GM12878 (cell line): Measurements from ENCODE around the gene LHFPL4. TPM values are rescaled to one million over a fixed set of nuclear protein-coding genes. Genes with fewer than 3 reads are reported as not detected.

Source experiments
- ATAC-seq: fragments of 200-7000 bp; cut with Tn5 transposase; 3 replicates; pipeline ENCODE4 v1.9.1; 2020; ENCODE audit warnings: mild to moderate bottlenecking, moderate library complexity
- BruUV-seq: library from RNA; stranded (reverse); fragments of 400-500 nt; replicated peaks from 2 replicates; lab custom pipeline; 2021; lab: Mats Ljungman, UMichigan
- CTCF ChIA-PET: fragments of 300-600 bp; sonication (Branson Sonifier 250); formaldehyde crosslinking; extraction: SDS; loops from one replicate; lab custom pipeline; 2021; ENCODE audit warnings: inconsistent platforms; lab: Yijun Ruan, JAX
- POLR2A ChIA-PET: fragments of 350-600 bp; formaldehyde crosslinking; extraction: SDS; loops from one replicate; lab custom pipeline; 2021; ENCODE audit warnings: inconsistent platforms; lab: Charles Lee
- RAD21 ChIA-PET: fragments of 300-600 bp; sonication (Branson Sonifier 250); formaldehyde crosslinking; loops from one replicate; lab custom pipeline; 2023; ENCODE audit warnings: antibody characterized with exemption; ENCODE audit not compliant: unreplicated experiment; lab: Charles Lee
- SMC1A ChIA-PET: fragments of 300-600 bp; sonication (Branson Sonifier 250); formaldehyde crosslinking; loops from one replicate; lab custom pipeline; 2023; ENCODE audit not compliant: unreplicated experiment, uncharacterized antibody; lab: Charles Lee
- DNase-seq: peaks from one replicate; pipeline ENCODE4 v3.0.0-alpha.2; 2011; ENCODE audit warnings: low read depth, low spot score
- FAIRE-seq: peaks from 3 replicates; lab custom pipeline; 2011; peaks lifted over from hg19 to GRCh38; lab: Jason Lieb, UNC
- H2AFZ ChIP-seq: 2 replicates; pipeline ENCODE4 v1.6.0; 2011; ENCODE audit warnings: low read depth, low read length, control low read depth; ENCODE audit not compliant: control insufficient read depth
- H3K27ac ChIP-seq: 2 replicates; pipeline ENCODE4 v1.5.1; 2011; ENCODE audit warnings: control low read depth; ENCODE audit not compliant: control insufficient read depth, insufficient read depth
- H3K27me3 ChIP-seq, 2 experiments: replicated peaks in 1 of 2; 2 replicates each; pipeline versions ENCODE4 v1.6.0 to v1.6.1; 2011; ENCODE audit warnings: low read length in 1 of 2; ENCODE audit not compliant: control insufficient read depth in 2 of 2, insufficient read depth in 2 of 2
- H3K36me3 ChIP-seq, 2 experiments: 2 replicates each; pipeline ENCODE4 v1.5.1; 2011; ENCODE audit warnings: low read length in 1 of 2; ENCODE audit not compliant: control insufficient read depth in 2 of 2, insufficient read depth in 2 of 2
- H3K4me1 ChIP-seq: 2 replicates; pipeline ENCODE4 v1.6.1; 2011; ENCODE audit warnings: mild to moderate bottlenecking, low read length, moderate library complexity, mixed read lengths; ENCODE audit not compliant: control insufficient read depth, insufficient read depth
- H3K4me2 ChIP-seq: 2 replicates; pipeline ENCODE4 v1.6.0; 2011; ENCODE audit warnings: control low read depth; ENCODE audit not compliant: control insufficient read depth, insufficient read depth
- H3K4me3 ChIP-seq: fragments of 200-600 bp; sonication (generic); 2 replicates; pipeline ENCODE4 v1.5.1; 2016
- H3K79me2 ChIP-seq: 2 replicates; pipeline ENCODE4 v1.6.0; 2011; ENCODE audit warnings: low read length; ENCODE audit not compliant: control insufficient read depth, insufficient read depth
- H3K9ac ChIP-seq: 2 replicates; pipeline ENCODE4 v1.8.0; 2011; ENCODE audit warnings: low read length, control low read depth, mixed read lengths; ENCODE audit not compliant: control insufficient read depth, insufficient read depth
- H3K9me3 ChIP-seq: replicated peaks from 3 replicates; pipeline ENCODE4 v1.5.1; 2011; ENCODE audit warnings: mild to moderate bottlenecking, low read length; ENCODE audit not compliant: control insufficient read depth, insufficient read depth
- H4K20me1 ChIP-seq: 2 replicates; pipeline ENCODE4 v1.6.0; 2011; ENCODE audit not compliant: control insufficient read depth, insufficient read depth
- BMI1 ChIP-seq: fragments of 450-650 bp; IDR thresholded peaks from 2 replicates; pipeline ENCODE4 v1.6.1; 2016; ENCODE audit warnings: mild to moderate bottlenecking, moderate library complexity, borderline replicate concordance
- CEBPB ChIP-seq, 2 experiments: fragments of 150-350 bp in 1 of 2; IDR thresholded peaks; 2 replicates each; pipeline ENCODE4 v1.6.1; 2012 to 2014; ENCODE audit warnings: low read depth in 2 of 2, low read length in 2 of 2, borderline replicate concordance in 1 of 2, inconsistent platforms in 1 of 2
- ETV6 ChIP-seq, 2 experiments: fragments of 450-650 bp in 1 of 2; IDR thresholded peaks in 1 of 2; conservative IDR thresholded peaks in 1 of 2; 2 replicates each; pipeline ENCODE4 v1.6.1; 2014; ENCODE audit warnings: antibody characterized with exemption in 1 of 2, borderline replicate concordance in 1 of 2, low read depth in 1 of 2, mild to moderate bottlenecking in 1 of 2, moderate library complexity in 1 of 2
- JUNB ChIP-seq: IDR thresholded peaks from 2 replicates; pipeline ENCODE4 v1.6.1; 2016; ENCODE audit warnings: antibody characterized with exemption, mild to moderate bottlenecking
- KAT2A ChIP-seq: conservative IDR thresholded peaks from 2 replicates; pipeline ENCODE4 v1.6.1; 2011; ENCODE audit warnings: low read depth, low read length; ENCODE audit not compliant: control insufficient read depth
- MEF2B ChIP-seq: fragments of 450-650 bp; IDR thresholded peaks from 2 replicates; pipeline ENCODE4 v1.6.1; 2018; ENCODE audit warnings: mild to moderate bottlenecking, moderate library complexity; ENCODE audit not compliant: partially characterized antibody, poor library complexity, severe bottlenecking
- POU2F2 ChIP-seq: IDR thresholded peaks from 3 replicates; pipeline ENCODE4 v1.6.1; 2011; ENCODE audit warnings: low read depth, mild to moderate bottlenecking, low read length, borderline replicate concordance
- REST ChIP-seq: IDR thresholded peaks from 2 replicates; pipeline ENCODE4 v1.6.1; 2012; ENCODE audit warnings: mild to moderate bottlenecking, low read depth, low read length
- RUNX3 ChIP-seq: IDR thresholded peaks from 2 replicates; pipeline ENCODE4 v1.6.1; 2012; ENCODE audit warnings: low read length, inconsistent platforms
- YY1 ChIP-seq: IDR thresholded peaks from 2 replicates; pipeline ENCODE4 v1.6.1; 2011; ENCODE audit warnings: low read depth, mild to moderate bottlenecking, low read length
- ZNF384 ChIP-seq: IDR thresholded peaks from 2 replicates; pipeline ENCODE4 v1.6.1; 2012; ENCODE audit warnings: low read depth, mild to moderate bottlenecking, low read length, improper control_type of control experiment, borderline replicate concordance
- ZSCAN29 ChIP-seq: fragments of 450-650 bp; IDR thresholded peaks from 2 replicates; pipeline ENCODE4 v1.6.1; 2017; ENCODE audit warnings: mild to moderate bottlenecking, moderate library complexity
- WGBS: methylation state at CpG from one replicate; pipeline ENCODE4 v1.1.6; 2016; ENCODE audit warnings: low lambda C conversion rate; ENCODE audit not compliant: insufficient replicate concordance, insufficient coverage; ENCODE audit errors: missing lambda C conversion rate; 5-methylcytosine and 5-hydroxymethylcytosine counted together
- in situ Hi-C: fragments of 300-500 bp; cut with MboI; formaldehyde crosslinking; loops from 9 replicates; pipeline ENCODE4 v1.14.3; 2018; ENCODE audit warnings: mixed read lengths
- intact Hi-C: fragments of 100-400 bp; cut with micrococcal nuclease; formaldehyde crosslinking; loops from one replicate; pipeline ENCODE4 v1.14.2; 2022; ENCODE audit not compliant: unreplicated experiment
- polyA plus RNA-seq, 11 experiments: library from polyadenylated mRNA; depleted of rRNA in 4 of 11; unstranded in 6 of 11; stranded (reverse) in 5 of 11; fragments of >200 nt; fragmentation: Nextera tagmentation in 4 of 11; fragmentation: Illumina TruSeq in 1 of 11; extraction: Ambion mirVana in 4 of 11; extraction: Trizol in 1 of 11; gene quantifications; 1 replicate in 1 of 11; 2 replicates in 10 of 11; pipeline versions ENCODE4 v1.2.1 to v1.2.3, GENCODE V29; 2011 to 2016; ENCODE audit warnings: inconsistent platforms in 2 of 11, missing spikeins in 2 of 11, low read depth in 1 of 11
- total RNA-seq, 4 experiments: library from RNA; depleted of rRNA in 3 of 4; stranded (reverse); fragments of >200 nt in 3 of 4; fragmentation: Illumina TruSeq in 1 of 4; extraction: Trizol in 1 of 4; gene quantifications; 2 replicates each; pipeline versions ENCODE4 v1.2.1 to v1.2.3, GENCODE V29; 2013 to 2021
- TF ChIP-seq, protein P1 (sequence below): IDR thresholded peaks from 2 replicates; pipeline ENCODE4 v1.6.1; 2012; ENCODE audit warnings: low read depth, low read length, improper control_type of control experiment

The LHFPL4 gene
- total and polyA plus RNA-seq, 10 of the 15 experiments (the other 5 are each of a cell fraction or from before 2014, with no cell fraction given), result 0.05 to 0.15 TPM; not detected in 8

DNA sequence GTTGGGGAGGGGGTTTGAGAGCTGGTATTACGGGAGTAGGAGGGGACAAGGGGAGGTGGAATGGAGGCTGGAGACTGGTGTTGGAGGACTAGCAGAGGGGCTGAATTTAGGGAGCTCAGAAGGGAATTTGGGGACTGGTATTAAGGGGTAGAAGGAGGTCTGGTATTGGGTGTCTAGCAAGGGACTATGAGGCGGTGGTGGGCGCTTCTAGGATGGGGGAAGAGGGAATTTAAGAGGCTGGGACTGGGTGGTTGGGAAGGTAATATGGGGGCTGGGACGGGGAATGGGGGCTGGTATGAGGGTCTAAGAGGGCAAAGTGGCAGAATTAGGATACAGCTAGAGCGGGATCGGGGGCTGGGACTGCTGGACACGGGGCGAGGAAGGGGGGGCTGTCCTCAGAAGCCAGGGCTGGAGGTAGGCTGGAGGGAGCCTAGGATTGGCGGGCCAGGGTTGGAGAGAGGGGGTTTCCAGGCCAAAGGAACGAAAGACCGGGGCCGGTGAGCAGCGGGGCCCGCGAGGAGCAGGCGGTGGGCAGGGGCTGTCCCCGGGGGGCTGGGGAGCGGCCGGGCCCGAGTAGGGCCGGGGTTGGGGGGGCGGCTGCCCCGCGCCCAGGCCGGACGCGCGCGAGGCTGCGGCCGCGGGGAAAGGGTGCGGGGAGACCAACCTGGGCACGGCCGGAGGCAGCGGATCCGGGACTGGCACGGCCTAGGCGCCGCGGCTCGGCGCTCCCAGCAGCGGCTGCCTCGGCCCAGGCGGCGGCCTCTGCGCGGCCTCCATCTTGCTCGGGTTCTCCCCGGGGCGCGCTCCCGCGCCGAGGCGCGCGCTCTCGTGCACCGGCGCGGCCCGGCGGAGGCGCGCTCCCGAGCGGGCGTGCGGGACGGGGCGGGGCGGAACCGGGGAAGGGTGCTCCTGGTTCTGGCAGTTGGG is at the start of gene LHFPL4 (continued):
- TF ChIP-seq REST (no peak), CEBPB (IDR thresholded peaks at IDR 0.05; ENCODE audit: borderline replicate concordance in 1 of 2, low read depth in 2 of 2, low read length in 2 of 2) (no peak), JUNB (no peak), YY1 (no peak), RUNX3 (no peak), POU2F2 (no peak), BMI1 (no peak)

- H3K27me3 ChIP-seq, result no peaks in the 10 kb centered on the region
- 20% methylated on average over 4 of the region's 4 CpGs for WGBS
- H3K9ac ChIP-seq, result no peak overlapping the region
- no peak overlapping the region for H3K4me2 ChIP-seq
- ChIA-PET RAD21 (no interaction called here), SMC1A (no interaction called here)
- DNase-seq, result no peak
- H3K27ac ChIP-seq, result no peak overlapping the region
- in situ Hi-C loops (no loop called here), intact Hi-C loops (no loop called here)
- H3K9me3 ChIP-seq, result no peaks in the 10 kb centered on the region; the same call in 1 of the 3 replicates
- no peaks in the 10 kb centered on the region for H3K79me2 ChIP-seq
- H3K4me3 ChIP-seq, result no peak overlapping the region
- BruUV-seq, result no TSS peak
- no peaks in the 10 kb centered on the region for H4K20me1 ChIP-seq
- H3K4me1 ChIP-seq, result no peaks in the 10 kb centered on the region
- TF ChIP-seq POU2F2 (no peak), ZSCAN29 (no peak), ZNF384 (no peak), ETV6 (conservative IDR thresholded peaks at IDR 0.05 in 1 of 2, IDR thresholded peaks at IDR 0.05 in 1 of 2; ENCODE audit: borderline replicate concordance in 1 of 2, low read depth in 1 of 2) (no peak), MEF2B (no peak), KAT2A (no peak)
- TF ChIP-seq, protein P1, sequence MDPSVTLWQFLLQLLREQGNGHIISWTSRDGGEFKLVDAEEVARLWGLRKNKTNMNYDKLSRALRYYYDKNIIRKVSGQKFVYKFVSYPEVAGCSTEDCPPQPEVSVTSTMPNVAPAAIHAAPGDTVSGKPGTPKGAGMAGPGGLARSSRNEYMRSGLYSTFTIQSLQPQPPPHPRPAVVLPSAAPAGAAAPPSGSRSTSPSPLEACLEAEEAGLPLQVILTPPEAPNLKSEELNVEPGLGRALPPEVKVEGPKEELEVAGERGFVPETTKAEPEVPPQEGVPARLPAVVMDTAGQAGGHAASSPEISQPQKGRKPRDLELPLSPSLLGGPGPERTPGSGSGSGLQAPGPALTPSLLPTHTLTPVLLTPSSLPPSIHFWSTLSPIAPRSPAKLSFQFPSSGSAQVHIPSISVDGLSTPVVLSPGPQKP, result no peak
- TF ChIP-seq, all 136 proteins: peak for 0
- FAIRE-seq (no peak), ATAC-seq (no peak)
- CTCF ChIA-PET, result no interaction called here
- Histone ChIP-seq H3K36me3 (no peaks in the 10 kb centered on the region), H2AFZ (no peak overlapping the region)
- POLR2A ChIA-PET, result no interaction called here
These were observed 49.0 kb upstream of the LHFPL4 start for GRCh38 chr3:9602620-9603019.
